Measurements from ENCODE around the gene KRTAP2-2. TPM values are rescaled to one million over a fixed set of nuclear protein-coding genes. Genes with fewer than 3 reads are reported as not detected.

KRTAP2-2 gene
- total and polyA plus RNA-seq, 12 donors = not detected

- no peaks in the 10 kb centered on the region for H3K4me1 ChIP-seq
- 72 to 79% methylated on average over 3 of the region's 3 CpGs for WGBS, 2 donors
- intact Hi-C loops (cut with DNase I) = no loop called here
- no peak for TF ChIP-seq CTCF (IDR thresholded peaks at IDR 0.05)
- H3K27ac ChIP-seq = no peak overlapping the region
- no peaks in the 10 kb centered on the region for H3K36me3 ChIP-seq
- ATAC-seq = no peak
- peaks cover 0 to 37% (median 25%) of the 10 kb centered on the region in 7 donors for H3K27me3 ChIP-seq
- DNase-seq = no peak
- H3K4me3 ChIP-seq = no peak overlapping the region
- peaks cover 0 to 10% (median 0%) of the 10 kb centered on the region in 11 donors for H3K9me3 ChIP-seq
These were observed 30.3 kb downstream of the KRTAP2-2 start for GRCh38 chr17:41024697-41025096.

- no peak for ATAC-seq
- H3K36me3 ChIP-seq = no peaks in the 10 kb centered on the region
- H3K4me1 ChIP-seq = no peaks in the 10 kb centered on the region
- H3K27ac ChIP-seq = no peak overlapping the region
- intact Hi-C loops (cut with DNase I) = no loop called here
- peaks cover 0 to 7% (median 0%) of the 10 kb centered on the region in 7 donors for H3K27me3 ChIP-seq
- H3K4me3 ChIP-seq = no peak overlapping the region
- H3K9me3 ChIP-seq = peaks cover 0 to 10% (median 0%) of the 10 kb centered on the region in 11 donors
- no peak for DNase-seq
- no peak for TF ChIP-seq CTCF (IDR thresholded peaks at IDR 0.05)
These were observed 34.7 kb downstream of the KRTAP2-2 start for GRCh38 chr17:41020336-41020735.

GRCh38 chr17:41019415-41019814, 35.6 kb downstream of the KRTAP2-2 start:
- H3K4me1 ChIP-seq = no peaks in the 10 kb centered on the region
- H3K9me3 ChIP-seq = peaks cover 0 to 10% (median 0%) of the 10 kb centered on the region in 11 donors
- no peak for ATAC-seq
- no peak overlapping the region for H3K27ac ChIP-seq
- 94 to 95% methylated on average over 3 of the region's 3 CpGs for WGBS, 2 donors
- DNase-seq = no peak
- peaks cover 0 to 7% (median 0%) of the 10 kb centered on the region in 7 donors for H3K27me3 ChIP-seq
- H3K36me3 ChIP-seq = no peaks in the 10 kb centered on the region
- intact Hi-C loops (cut with DNase I) = no loop called here
- no peak overlapping the region for H3K4me3 ChIP-seq
- TF ChIP-seq CTCF (IDR thresholded peaks at IDR 0.05) = no peak

GRCh38 chr17:41018541-41018940, 36.5 kb downstream of the KRTAP2-2 start:
- intact Hi-C loops (cut with DNase I) = no loop called here
- TF ChIP-seq CTCF (IDR thresholded peaks at IDR 0.05) = no peak
- WGBS, 2 donors = 72 to 73% methylated on average over 3 of the region's 3 CpGs

More at GRCh38 chr17:41018541-41018940, 36.5 kb downstream of the KRTAP2-2 start:
- Histone ChIP-seq H3K36me3 (no peaks in the 10 kb centered on the region), H3K4me3 (no peak overlapping the region), H3K27me3 (peaks cover 0 to 7% (median 0%) of the 10 kb centered on the region in 7 donors), H3K9me3 (peaks cover 0 to 10% (median 0%) of the 10 kb centered on the region in 11 donors), H3K27ac (no peak overlapping the region), H3K4me1 (peaks cover 0 to 2% (median 0%) of the 10 kb centered on the region in 9 donors)
- no peak for ATAC-seq
- no peak for DNase-seq
